T-helper 1 cell treated with Interleukin-12 subunit alpha and Interleukin-12 subunit beta and Interleukin-4 antibody, amounts not matched to agents 30 ng/mL and 1 ng/mL, for 36 hours (primary cell): ENCODE results near the gene LMTK2. TPM values are rescaled to one million over a fixed set of nuclear protein-coding genes. Genes with fewer than 3 reads are reported as not detected.

Experiments used
- intact Hi-C: fragments of 100-400 bp; cut with micrococcal nuclease; formaldehyde crosslinking; loops from one replicate; pipeline ENCODE4 v1.15.1; 2024
- total RNA-seq: library from RNA; stranded (reverse); gene quantifications from 2 replicates; pipeline ENCODE4 v1.2.3, GENCODE V29; 2022

Gene LMTK2
- total RNA-seq, 1 donor from 2014 or later: 12.7 TPM

GRCh38 chr7:98171449-98171848, 64.8 kb downstream of the LMTK2 start:
- intact Hi-C loops: no loop called here

GRCh38 chr7:98174334-98175259, 67.9 kb downstream of the LMTK2 start:
- intact Hi-C loops: no loop called here

- intact Hi-C loops: no loop called here
These were observed 68.7 kb downstream of the LMTK2 start for GRCh38 chr7:98175260-98175940.

- intact Hi-C loops: no loop called here
These were observed 70.9 kb downstream of the LMTK2 start for GRCh38 chr7:98177553-98177952.

GRCh38 chr7:98178321-98178720, 71.7 kb downstream of the LMTK2 start:
- intact Hi-C loops: no loop called here

GRCh38 chr7:98178762-98179490, 72.3 kb downstream of the LMTK2 start:
- intact Hi-C loops: no loop called here

GRCh38 chr7:98180751-98181150, 74.1 kb downstream of the LMTK2 start:
- intact Hi-C loops: no loop called here

- intact Hi-C loops: no loop called here
These were observed 78.4 kb downstream of the LMTK2 start for GRCh38 chr7:98185101-98185500.

- intact Hi-C loops: no loop called here
These were observed 79.9 kb downstream of the LMTK2 start for GRCh38 chr7:98186452-98187137.

- intact Hi-C loops: no loop called here
These were observed 80.5 kb downstream of the LMTK2 start for GRCh38 chr7:98187138-98187502.

- intact Hi-C loops: no loop called here
These were observed 82.9 kb downstream of the LMTK2 start for GRCh38 chr7:98189559-98189958.

GRCh38 chr7:98191668-98192431, 85.2 kb downstream of the LMTK2 start:
- intact Hi-C loops: no loop called here

- intact Hi-C loops: no loop called here
These were observed 86.3 kb downstream of the LMTK2 start for GRCh38 chr7:98192781-98193457.

- intact Hi-C loops: no loop called here
These were observed 87.0 kb downstream of the LMTK2 start for GRCh38 chr7:98193474-98194180.

- intact Hi-C loops: no loop called here
These were observed 87.5 kb downstream of the LMTK2 start for GRCh38 chr7:98194186-98194585.

GRCh38 chr7:98194672-98195457, 88.2 kb downstream of the LMTK2 start:
- intact Hi-C loops: no loop called here

GRCh38 chr7:98196706-98197605, 90.3 kb downstream of the LMTK2 start:
- intact Hi-C loops: no loop called here

GRCh38 chr7:98199131-98199530, 92.5 kb downstream of the LMTK2 start:
- intact Hi-C loops: no loop called here
